HL-60 (cell line): ENCODE data around the gene CRHBP.

Source experiments
- POLR2AphosphoS5 ChIP-seq: IDR thresholded peaks from 2 replicates; pipeline ENCODE4 v1.6.1; 2012; ENCODE audit warnings: low read depth
- TF ChIP-seq, protein P1 (sequence below): IDR thresholded peaks from one replicate; pipeline ENCODE4 v1.5.1; 2011; ENCODE audit warnings: low read length, control low read depth, inconsistent platforms; ENCODE audit not compliant: insufficient read depth

DNA sequence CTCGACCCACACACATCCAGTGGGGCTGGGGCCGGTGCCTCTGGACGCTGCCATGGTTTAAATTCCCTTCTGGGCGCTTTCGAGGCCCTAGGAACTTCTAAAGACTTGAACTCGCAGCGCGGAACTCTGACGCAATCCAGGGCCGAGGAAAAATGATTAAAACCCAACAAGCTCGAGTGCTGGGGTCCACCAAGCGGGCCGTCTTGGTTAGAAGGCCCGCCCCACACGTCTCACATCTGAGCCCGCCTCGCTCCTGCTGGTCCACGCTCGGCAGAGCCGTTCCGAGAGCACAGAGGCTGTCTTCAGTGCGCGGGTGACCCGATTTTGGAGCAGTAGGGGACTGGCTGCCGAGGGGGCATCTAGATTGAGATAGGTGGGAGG is 1.5 kb downstream of the CRHBP start:
- TF ChIP-seq, protein P1, sequence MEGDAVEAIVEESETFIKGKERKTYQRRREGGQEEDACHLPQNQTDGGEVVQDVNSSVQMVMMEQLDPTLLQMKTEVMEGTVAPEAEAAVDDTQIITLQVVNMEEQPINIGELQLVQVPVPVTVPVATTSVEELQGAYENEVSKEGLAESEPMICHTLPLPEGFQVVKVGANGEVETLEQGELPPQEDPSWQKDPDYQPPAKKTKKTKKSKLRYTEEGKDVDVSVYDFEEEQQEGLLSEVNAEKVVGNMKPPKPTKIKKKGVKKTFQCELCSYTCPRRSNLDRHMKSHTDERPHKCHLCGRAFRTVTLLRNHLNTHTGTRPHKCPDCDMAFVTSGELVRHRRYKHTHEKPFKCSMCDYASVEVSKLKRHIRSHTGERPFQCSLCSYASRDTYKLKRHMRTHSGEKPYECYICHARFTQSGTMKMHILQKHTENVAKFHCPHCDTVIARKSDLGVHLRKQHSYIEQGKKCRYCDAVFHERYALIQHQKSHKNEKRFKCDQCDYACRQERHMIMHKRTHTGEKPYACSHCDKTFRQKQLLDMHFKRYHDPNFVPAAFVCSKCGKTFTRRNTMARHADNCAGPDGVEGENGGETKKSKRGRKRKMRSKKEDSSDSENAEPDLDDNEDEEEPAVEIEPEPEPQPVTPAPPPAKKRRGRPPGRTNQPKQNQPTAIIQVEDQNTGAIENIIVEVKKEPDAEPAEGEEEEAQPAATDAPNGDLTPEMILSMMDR, result no peak
- TF ChIP-seq POLR2AphosphoS5, result no peak
